ENCODE results near the gene SMIM35.

SMIM35 gene

DNA sequence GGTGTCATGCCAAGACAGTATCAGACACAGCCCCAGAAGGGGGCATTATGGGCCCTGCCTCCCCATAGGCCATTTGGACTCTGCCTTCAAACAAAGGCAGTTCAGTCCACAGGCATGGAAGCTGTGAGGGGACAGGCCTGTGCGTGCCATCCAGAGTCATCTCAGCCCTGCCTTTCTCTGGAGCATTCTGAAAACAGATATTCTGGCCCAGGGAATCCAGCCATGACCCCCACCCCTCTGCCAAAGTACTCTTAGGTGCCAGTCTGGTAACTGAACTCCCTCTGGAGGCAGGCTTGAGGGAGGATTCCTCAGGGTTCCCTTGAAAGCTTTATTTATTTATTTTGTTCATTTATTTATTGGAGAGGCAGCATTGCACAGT, 85.9 kb downstream of the SMIM35 start:
- Histone ChIP-seq H3K9ac (ENCODE audit: low read length) (no peak overlapping the region), H3K4me2 (ENCODE audit: low read length) (no peak overlapping the region), H3K27me3 (ENCODE audit: low read depth, low read length) (no peaks in the 10 kb centered on the region), H4K20me1 (ENCODE audit: insufficient read depth, low read length) (peaks cover 9% of the 10 kb centered on the region), H3K27ac (ENCODE audit: low read length) (peak overlapping the region; percentile 95), H3K79me2 (ENCODE audit: low read length) (peaks cover 40% of the 10 kb centered on the region), H3K4me1 (ENCODE audit: low read length) (peaks cover 90% of the 10 kb centered on the region), H3K9me3 (ENCODE audit: insufficient read depth, low read length) (no peaks in the 10 kb centered on the region), H2AFZ (ENCODE audit: low read depth, low read length) (no peak overlapping the region), H3K4me3 (ENCODE audit: low read length) (no peak overlapping the region), H3K36me3 (replicated peaks; ENCODE audit: low read depth, low read length) (peaks cover 79% of the 10 kb centered on the region)
- no peak for TF ChIP-seq EZH2phosphoT487 (IDR thresholded peaks at IDR 0.05; ENCODE audit: low read depth)
- TF ChIP-seq, protein P1, sequence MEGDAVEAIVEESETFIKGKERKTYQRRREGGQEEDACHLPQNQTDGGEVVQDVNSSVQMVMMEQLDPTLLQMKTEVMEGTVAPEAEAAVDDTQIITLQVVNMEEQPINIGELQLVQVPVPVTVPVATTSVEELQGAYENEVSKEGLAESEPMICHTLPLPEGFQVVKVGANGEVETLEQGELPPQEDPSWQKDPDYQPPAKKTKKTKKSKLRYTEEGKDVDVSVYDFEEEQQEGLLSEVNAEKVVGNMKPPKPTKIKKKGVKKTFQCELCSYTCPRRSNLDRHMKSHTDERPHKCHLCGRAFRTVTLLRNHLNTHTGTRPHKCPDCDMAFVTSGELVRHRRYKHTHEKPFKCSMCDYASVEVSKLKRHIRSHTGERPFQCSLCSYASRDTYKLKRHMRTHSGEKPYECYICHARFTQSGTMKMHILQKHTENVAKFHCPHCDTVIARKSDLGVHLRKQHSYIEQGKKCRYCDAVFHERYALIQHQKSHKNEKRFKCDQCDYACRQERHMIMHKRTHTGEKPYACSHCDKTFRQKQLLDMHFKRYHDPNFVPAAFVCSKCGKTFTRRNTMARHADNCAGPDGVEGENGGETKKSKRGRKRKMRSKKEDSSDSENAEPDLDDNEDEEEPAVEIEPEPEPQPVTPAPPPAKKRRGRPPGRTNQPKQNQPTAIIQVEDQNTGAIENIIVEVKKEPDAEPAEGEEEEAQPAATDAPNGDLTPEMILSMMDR (IDR thresholded peaks at IDR 0.05; ENCODE audit: low read depth, low read length), result 0 out of 2 replicates have a peak, but pooled peaks have one; percentile 5

DNA sequence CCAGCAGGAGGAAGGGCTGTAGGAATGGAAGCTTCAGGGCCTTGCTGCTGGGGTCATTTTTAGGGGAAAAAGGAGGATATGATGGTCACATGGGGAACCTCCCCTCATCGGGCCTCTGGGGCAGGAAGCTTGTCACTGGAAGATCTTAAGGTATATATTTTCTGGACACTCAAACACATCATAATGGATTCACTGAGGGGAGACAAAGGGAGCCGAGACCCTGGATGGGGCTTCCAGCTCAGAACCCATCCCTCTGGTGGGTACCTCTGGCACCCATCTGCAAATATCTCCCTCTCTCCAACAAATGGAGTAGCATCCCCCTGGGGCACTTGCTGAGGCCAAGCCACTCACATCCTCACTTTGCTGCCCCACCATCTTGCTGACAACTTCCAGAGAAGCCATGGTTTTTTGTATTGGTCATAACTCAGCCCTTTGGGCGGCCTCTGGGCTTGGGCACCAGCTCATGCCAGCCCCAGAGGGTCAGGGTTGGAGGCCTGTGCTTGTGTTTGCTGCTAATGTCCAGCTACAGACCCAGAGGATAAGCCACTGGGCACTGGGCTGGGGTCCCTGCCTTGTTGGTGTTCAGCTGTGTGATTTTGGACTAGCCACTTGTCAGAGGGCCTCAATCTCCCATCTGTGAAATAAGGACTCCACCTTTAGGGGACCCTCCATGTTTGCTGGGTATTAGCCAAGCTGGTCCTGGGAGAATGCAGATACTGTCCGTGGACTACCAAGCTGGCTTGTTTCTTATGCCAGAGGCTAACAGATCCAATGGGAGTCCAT, 86.5 kb downstream of the SMIM35 start:
- Histone ChIP-seq H3K27me3 (ENCODE audit: low read depth, low read length) (no peaks in the 10 kb centered on the region), H4K20me1 (ENCODE audit: insufficient read depth, low read length) (peaks cover 14% of the 10 kb centered on the region), H3K4me2 (ENCODE audit: low read length) (no peak overlapping the region), H3K4me1 (ENCODE audit: low read length) (peaks cover 90% of the 10 kb centered on the region), H3K9ac (ENCODE audit: low read length) (no peak overlapping the region), H3K79me2 (ENCODE audit: low read length) (peaks cover 45% of the 10 kb centered on the region), H3K4me3 (ENCODE audit: low read length) (no peak overlapping the region), H3K36me3 (replicated peaks; ENCODE audit: low read depth, low read length) (peaks cover 85% of the 10 kb centered on the region), H3K27ac (ENCODE audit: low read length) (peak overlapping the region; percentile 95), H3K9me3 (ENCODE audit: insufficient read depth, low read length) (no peaks in the 10 kb centered on the region), H2AFZ (ENCODE audit: low read depth, low read length) (no peak overlapping the region)
- TF ChIP-seq, protein P1 (IDR thresholded peaks at IDR 0.05; ENCODE audit: low read depth, low read length), result no peak
- no peak for TF ChIP-seq EZH2phosphoT487 (IDR thresholded peaks at IDR 0.05; ENCODE audit: low read depth)

DNA sequence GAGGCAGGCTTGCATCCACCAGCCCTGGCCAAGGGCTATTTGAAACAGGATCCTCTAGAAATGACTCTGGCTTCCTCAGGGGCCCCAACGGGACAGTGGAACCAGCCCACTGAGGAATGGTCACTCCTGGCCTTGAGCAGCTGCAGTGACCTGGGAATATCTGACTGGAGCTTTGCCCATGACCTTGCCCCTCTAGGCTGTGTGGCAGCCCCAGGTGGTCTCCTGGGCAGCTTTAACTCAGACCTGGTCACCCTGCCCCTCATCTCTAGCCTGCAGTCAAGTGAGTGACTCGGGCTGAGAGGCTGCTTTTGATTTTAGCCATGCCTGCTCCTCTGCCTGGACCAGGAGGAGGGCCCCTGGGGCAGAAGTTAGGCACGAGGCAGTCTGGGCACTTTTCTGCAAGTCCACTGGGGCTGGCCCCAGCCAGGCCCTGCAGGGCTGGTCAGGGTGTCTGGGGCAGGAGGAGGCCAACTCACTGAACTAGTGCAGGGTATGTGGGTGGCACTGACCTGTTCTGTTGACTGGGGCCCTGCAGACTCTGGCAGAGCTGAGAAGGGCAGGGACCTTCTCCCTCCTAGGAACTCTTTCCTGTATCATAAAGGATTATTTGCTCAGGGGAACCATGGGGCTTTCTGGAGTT, 87.3 kb downstream of the SMIM35 start:
- H3K4me3 ChIP-seq (ENCODE audit: low read length), result no peak overlapping the region
- no peaks in the 10 kb centered on the region for H3K27me3 ChIP-seq (ENCODE audit: low read depth, low read length)
- peak overlapping the region; percentile 95 for H3K27ac ChIP-seq (ENCODE audit: low read length)
- peaks cover 22% of the 10 kb centered on the region for H4K20me1 ChIP-seq (ENCODE audit: insufficient read depth, low read length)
- H3K4me1 ChIP-seq (ENCODE audit: low read length), result peaks cover 90% of the 10 kb centered on the region
- peaks cover 53% of the 10 kb centered on the region for H3K79me2 ChIP-seq (ENCODE audit: low read length)
- H3K9ac ChIP-seq (ENCODE audit: low read length), result peak overlapping the region; percentile 72; the same call in 1 of the 2 replicates
- H3K36me3 ChIP-seq (replicated peaks; ENCODE audit: low read depth, low read length), result peaks cover 93% of the 10 kb centered on the region
- H2AFZ ChIP-seq (ENCODE audit: low read depth, low read length), result no peak overlapping the region
- no peak for TF ChIP-seq EZH2phosphoT487 (IDR thresholded peaks at IDR 0.05; ENCODE audit: low read depth)
- TF ChIP-seq, protein P1 (IDR thresholded peaks at IDR 0.05; ENCODE audit: low read depth, low read length), result no peak
- H3K9me3 ChIP-seq (ENCODE audit: insufficient read depth, low read length), result no peaks in the 10 kb centered on the region
- H3K4me2 ChIP-seq (ENCODE audit: low read length), result 0 out of 2 replicates have a peak overlapping the region, but pooled peaks have one; percentile 35

DNA sequence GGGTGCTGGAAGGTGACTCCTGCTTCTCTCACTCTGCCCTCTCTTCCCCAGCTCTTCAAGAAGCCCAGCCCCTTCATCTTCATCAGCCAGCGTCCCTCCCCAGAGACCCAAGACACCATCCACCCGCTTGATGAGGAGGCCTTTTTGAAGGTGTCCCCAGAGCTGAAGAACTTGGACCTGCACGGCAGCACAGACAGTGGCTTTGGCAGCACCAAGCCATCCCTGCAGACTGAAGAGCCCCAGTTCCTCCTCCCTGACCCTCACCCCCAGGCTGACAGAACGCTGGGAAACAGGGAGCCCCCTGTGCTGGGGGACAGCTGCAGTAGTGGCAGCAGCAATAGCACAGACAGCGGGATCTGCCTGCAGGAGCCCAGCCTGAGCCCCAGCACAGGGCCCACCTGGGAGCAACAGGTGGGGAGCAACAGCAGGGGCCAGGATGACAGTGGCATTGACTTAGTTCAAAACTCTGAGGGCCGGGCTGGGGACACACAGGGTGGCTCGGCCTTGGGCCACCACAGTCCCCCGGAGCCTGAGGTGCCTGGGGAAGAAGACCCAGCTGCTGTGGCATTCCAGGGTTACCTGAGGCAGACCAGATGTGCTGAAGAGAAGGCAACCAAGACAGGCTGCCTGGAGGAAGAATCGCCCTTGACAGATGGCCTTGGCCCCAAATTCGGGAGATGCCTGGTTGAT, 88.0 kb downstream of the SMIM35 start:
- peak overlapping the region; percentile 72 for H3K9ac ChIP-seq (ENCODE audit: low read length)
- H3K27me3 ChIP-seq (ENCODE audit: low read depth, low read length), result no peaks in the 10 kb centered on the region
- peaks cover 60% of the 10 kb centered on the region for H3K79me2 ChIP-seq (ENCODE audit: low read length)
- H4K20me1 ChIP-seq (ENCODE audit: insufficient read depth, low read length), result peaks cover 29% of the 10 kb centered on the region
- H2AFZ ChIP-seq (ENCODE audit: low read depth, low read length), result no peak overlapping the region
- no peaks in the 10 kb centered on the region for H3K9me3 ChIP-seq (ENCODE audit: insufficient read depth, low read length)
- peak overlapping the region; percentile 17 for H3K4me3 ChIP-seq (ENCODE audit: low read length)
- peaks cover 96% of the 10 kb centered on the region for H3K36me3 ChIP-seq (replicated peaks; ENCODE audit: low read depth, low read length)
- peak overlapping the region; percentile 95 for H3K27ac ChIP-seq (ENCODE audit: low read length)
- TF ChIP-seq, protein P1 (IDR thresholded peaks at IDR 0.05; ENCODE audit: low read depth, low read length), result no peak
- TF ChIP-seq EZH2phosphoT487 (IDR thresholded peaks at IDR 0.05; ENCODE audit: low read depth), result no peak
- peaks cover 92% of the 10 kb centered on the region for H3K4me1 ChIP-seq (ENCODE audit: low read length)
- peak overlapping the region; percentile 35 for H3K4me2 ChIP-seq (ENCODE audit: low read length)
